Hematopoietic multipotent progenitor cell treated with erythropoietin and hydrocortisone succinate and interleukin-3 and kit ligand, for 15 days (in vitro differentiated cells): ENCODE measurements around the gene AEBP1.

Source experiments
- DNase-seq: peaks from one replicate; pipeline ENCODE4 v3.0.0-alpha.2; 2015; ENCODE audit warnings: low spot score

Gene AEBP1

GRCh38 chr7:44103923-44104859 is at the start of gene AEBP1:
AEBP1 (plus strand) TSS chr7:44104345; CDS start chr7:44104666, 321 bp downstream.
- no peak for DNase-seq

- DNase-seq, result no peak
Measured at GRCh38 chr7:44056681-44057080, 47.5 kb upstream of the AEBP1 start.

DNA sequence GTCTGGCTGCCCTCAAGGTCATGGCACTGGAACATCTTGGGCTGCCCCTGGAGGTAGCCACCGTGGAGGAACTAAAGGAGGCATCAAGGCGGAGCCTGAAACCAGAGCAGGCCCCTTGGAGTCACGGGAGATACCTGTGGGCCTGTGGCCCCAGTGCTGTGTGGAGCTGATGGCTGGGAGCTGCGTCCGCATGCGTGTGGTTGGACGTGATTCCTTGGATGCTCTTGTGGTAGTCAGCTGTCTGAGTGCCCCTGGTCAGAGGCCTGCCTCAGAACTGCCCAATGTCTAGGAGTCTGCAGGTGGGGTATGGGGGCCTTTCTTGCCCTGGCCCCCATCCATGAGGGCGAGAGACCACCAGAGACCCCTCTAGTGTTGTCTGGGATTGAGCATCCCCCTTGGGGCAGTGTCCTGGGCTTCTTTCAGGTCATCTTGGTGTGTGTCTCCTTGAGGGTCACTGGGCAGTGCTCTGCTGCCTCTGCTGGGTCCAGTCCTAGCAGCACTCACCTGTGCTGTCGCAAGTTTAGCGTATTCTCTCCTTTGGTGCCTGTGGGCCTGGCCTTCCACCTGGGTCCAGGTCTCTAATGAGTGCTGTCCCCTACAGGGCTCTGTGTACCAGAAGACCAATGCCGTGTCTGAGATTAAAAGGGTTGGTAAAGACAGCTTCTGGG is 46.8 kb upstream of the AEBP1 start:
- DNase-seq, result no peak

DNA sequence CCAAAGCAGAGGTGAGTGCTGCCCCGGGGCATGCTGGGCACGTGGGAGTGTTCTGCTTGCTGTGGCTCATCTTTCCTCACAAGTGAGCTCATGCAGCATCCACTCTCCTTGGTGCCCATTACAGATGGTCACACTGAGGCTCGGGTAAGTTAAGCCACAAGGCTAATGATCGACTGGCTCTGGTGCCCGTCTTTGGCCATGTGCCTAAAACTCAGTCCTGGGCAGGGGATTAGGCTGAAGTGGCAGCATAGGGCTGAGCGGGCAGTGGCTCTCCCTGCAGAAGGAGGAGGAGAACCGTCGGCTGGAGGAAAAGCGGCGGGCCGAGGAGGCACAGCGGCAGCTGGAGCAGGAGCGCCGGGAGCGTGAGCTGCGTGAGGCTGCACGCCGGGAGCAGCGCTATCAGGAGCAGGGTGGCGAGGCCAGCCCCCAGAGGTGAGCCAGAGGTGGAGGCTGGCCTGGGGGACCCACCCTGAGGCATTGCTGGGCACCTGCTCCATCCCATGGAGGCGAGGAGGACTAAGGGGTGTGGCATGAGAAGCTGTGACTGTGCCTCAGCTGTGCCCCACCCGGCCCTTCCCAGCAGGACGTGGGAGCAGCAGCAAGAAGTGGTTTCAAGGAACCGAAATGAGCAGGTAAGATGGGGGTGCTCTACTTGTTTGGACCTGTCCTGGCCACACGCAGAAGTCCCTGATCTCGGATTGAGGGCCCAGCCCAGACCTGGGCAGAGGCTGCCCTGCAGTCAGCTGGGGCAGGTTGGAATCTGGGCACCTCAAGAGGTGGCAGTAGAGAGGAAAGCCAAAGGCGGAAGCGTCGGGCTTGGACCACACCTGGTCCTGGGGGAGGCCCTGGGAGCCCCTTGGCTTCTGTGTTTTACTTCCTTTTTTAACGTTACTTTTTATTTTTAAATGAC is 46.0 kb upstream of the AEBP1 start:
- no peak for DNase-seq

DNA sequence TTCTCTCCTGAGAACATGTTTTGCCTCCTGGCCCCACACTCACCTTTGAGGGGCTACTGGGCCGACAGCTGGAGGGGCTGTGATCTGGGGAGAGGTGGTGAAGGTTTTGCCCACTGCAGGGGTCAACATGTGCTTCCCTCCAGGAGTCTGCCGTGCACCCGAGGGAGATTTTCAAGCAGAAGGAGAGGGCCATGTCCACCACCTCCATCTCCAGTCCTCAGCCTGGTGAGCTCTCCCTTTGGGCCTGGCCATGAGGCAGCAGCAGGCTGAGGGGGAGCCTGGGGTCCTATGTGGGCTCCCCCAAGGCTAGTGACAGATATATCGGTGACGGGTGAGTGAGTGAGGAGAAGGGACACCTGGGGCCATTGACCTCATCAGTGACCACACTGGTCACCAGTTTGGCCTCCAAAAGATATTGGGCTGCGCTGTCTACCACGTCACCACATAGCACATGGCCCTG is 45.4 kb upstream of the AEBP1 start:
- DNase-seq, result no peak

DNA sequence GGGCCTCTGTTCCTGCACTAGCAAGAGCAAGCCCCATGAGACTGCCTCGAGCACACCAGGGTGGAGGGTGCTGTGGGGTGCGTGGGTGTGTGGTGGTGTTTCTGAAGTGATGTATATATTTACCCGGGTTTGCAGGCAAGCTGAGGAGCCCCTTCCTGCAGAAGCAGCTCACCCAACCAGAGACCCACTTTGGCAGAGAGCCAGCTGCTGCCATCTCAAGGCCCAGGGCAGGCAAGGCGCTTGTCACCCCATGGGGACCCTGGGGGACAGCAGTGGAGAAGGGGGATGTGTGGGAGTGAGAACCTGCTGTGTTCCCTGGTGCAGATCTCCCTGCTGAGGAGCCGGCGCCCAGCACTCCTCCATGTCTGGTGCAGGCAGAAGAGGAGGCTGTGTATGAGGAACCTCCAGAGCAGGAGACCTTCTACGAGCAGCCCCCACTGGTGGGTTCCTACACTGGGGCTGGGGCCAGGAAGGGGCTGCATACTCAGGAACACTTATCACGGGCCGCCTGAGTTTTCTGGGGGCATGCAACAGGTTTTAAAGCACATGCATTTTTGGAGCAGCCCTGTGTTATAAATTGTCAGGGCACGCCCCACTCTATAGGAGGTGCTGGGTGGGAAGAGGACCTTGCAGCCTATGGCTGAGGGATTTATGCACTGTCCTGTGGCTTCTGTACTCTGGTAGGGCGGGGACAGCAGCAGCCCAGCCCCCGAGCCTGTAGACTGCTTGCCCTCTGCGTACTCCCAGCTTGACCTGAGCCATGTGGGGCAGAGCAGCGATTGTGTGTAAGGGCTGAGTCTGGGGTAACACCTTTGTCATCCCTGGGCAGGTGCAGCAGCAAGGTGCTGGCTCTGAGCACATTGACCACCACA is 44.7 kb upstream of the AEBP1 start:
- no peak for DNase-seq

DNA sequence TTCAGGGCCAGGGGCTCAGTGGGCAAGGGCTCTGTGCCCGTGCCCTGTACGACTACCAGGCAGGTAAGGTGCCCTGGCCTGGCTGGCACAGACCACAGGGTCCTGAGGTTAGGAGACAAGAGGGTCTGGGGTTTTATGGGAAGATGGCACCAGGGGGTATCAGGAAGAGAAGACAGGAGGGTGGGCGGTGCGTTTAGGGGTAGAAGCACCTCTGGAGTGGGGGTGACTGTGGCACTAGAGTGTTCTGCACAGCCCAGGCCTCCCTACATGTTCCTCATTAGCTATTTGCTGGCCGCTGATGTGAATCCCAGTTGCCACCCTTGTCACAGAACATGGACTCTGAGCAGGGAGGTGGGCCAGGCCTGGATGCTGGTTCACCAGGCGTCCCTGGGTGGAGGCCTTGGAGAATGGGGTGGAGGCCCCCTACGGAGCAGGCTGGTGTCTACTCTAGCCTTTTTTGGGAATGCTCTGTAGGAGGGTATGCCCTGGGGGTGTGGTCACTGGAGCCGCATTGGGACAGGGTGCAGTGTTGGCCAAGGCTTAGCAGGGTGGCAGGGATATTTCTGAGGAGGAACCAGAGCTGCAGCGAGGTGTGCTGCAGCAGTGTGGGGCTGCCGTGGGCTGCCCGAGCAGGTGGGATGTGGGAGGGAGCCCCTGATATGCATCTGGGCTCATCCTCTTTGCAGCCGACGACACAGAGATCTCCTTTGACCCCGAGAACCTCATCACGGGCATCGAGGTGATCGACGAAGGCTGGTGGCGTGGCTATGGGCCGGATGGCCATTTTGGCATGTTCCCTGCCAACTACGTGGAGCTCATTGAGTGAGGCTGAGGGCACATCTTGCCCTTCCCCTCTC is 43.8 kb upstream of the AEBP1 start:
- no peak for DNase-seq

DNA sequence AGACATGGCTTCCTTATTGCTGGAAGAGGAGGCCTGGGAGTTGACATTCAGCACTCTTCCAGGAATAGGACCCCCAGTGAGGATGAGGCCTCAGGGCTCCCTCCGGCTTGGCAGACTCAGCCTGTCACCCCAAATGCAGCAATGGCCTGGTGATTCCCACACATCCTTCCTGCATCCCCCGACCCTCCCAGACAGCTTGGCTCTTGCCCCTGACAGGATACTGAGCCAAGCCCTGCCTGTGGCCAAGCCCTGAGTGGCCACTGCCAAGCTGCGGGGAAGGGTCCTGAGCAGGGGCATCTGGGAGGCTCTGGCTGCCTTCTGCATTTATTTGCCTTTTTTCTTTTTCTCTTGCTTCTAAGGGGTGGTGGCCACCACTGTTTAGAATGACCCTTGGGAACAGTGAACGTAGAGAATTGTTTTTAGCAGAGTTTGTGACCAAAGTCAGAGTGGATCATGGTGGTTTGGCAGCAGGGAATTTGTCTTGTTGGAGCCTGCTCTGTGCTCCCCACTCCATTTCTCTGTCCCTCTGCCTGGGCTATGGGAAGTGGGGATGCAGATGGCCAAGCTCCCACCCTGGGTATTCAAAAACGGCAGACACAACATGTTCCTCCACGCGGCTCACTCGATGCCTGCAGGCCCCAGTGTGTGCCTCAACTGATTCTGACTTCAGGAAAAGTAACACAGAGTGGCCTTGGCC is 43.0 kb upstream of the AEBP1 start:
- DNase-seq, result no peak

DNA sequence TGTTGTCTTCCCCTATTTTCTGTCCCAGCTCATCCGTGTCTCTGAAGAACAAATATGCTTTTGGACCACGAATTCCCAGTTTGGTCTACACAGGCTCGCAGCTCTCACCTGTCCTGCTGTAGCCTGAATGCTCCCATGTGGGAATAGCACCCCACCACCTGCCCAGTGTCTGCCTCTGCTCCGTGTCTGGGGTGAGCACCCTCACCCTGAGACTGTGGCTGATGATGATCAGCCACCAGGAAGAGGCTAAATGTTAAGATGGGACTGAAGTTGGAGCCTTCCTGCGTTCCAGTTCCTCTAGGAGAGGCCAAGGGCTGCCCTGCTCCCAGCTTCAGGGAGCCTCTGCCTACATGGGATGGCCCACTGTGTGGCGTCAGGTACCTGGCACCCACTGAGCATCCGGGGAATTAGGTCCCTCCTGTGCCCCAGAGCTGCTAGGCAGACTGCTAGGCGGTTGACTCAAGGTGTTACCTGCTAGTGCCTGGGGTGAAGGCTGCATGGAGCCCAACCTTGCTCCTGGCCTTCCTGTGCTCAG is 42.4 kb upstream of the AEBP1 start:
- DNase-seq, result no peak

- no peak for DNase-seq
Measured at GRCh38 chr7:44062180-44062902, 41.8 kb upstream of the AEBP1 start.

DNA sequence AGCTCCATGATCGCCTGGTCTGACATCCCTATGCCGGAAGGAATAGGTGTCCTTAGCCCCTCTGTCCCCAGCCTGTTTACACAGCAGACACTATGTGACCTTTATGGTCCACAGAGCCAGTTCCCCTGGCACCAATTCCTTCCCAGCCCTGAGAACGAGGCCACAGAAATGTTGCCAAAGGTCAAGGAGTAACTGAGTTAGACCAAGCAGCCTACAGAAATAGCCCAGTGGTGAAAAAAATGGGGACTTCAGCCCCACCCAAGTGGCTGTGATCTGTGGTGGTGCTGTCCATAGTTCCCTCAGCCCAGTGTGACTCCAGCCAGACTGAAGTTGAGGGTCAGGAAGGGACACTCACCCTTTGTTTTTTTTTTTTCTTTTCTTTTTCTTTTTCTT is 41.2 kb upstream of the AEBP1 start:
- DNase-seq, result no peak

DNA sequence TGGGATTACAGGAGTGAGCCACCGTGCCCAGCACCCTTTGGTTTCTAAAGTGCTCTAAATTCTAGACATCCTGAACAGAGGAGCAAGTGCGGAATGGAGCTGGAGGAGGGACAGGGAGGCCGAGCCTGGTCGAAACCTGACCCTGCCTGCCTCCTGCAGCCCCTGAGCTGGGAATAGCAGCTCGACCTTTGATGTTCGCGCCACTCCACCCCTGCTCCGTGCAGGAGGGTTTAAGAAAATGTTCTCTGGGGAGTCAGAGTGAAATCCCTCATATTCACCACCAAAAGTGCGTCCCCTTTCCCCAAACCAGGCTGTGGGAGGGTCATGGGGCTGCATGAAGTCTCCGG is 40.6 kb upstream of the AEBP1 start:
- no peak for DNase-seq

- no peak for DNase-seq
Measured at GRCh38 chr7:44063894-44064651, 40.1 kb upstream of the AEBP1 start.

DNA sequence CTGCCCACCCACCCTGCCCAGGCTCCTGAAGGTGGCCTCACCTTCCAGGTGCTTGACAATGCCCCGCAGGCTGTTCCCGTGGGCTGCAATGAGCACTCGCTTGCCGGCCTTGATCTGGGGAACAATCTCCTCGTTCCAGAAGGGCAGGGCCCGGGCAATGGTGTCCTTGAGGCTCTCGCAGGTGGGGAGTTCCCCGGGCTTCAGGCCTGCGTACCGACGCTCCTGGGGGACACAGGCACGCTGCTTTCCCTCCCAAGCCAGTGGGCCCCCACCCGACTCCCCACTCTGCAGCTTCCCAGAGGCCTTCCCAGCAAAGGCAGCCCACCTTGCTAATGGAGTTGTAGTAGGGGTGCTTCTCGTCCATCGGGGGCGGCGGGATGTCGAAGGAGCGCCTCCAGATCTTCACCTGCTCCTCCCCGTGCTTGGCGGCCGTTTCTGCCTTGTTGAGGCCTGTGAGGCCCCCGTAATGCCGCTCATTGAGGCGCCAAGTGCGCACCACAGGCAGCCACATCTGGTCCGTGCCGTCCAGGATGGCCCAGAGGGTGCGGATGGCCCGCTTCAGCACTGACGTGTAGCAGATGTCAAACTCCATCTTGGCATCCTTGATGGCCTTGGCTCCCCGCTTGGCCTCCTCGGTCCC is 39.2 kb upstream of the AEBP1 start:
- DNase-seq, result no peak

- DNase-seq, result no peak
Measured at GRCh38 chr7:44065431-44066110, 38.6 kb upstream of the AEBP1 start, which contains the start of gene PGAM2. PGAM2 (minus strand) TSS chr7:44065567; CDS start chr7:44065529, 38 bp downstream.

DNA sequence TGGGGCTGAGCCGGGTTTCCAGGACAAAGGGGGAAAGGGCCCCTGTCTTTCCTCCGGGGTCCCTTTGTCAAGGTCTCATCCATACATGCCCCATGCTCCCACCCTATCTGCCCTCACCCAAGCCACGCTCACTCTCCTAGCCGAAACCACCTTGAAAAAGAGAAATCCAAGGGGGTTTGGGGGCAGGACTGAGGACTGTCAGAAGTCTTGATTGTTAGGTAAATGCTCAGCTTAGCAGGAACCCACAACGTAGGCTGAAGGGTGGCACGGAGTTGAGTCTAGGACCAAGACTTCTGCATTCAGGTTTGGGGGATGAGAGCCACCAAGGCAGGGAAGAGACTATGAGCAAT is 38.1 kb upstream of the AEBP1 start:
- no peak for DNase-seq

DNA sequence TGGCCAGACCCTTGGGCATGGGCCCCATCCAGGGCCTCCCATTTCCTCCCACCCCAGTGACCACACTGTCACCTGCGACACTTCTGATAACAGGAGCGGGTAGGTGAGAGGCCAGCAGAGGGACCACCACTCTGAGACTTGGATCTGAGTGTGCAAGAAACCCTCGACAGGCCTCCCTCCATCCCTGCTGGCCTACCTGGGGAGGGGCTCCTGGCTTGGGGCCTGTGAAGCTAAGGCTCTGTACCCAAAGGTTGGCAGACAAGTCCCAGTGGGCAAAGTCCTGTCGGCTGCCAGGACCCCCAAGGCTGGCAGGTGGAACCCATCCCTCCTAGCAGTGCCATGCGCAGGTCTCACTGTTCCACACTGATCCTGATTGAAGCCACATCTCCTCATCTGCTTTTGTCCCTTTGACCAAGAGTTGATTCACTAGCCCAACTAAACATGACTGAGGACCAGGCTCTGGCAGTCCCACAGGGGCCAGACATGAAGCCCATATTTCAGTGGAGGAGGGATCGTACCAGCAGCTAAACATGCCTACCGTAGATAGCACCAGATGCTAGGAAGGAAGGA is 37.6 kb upstream of the AEBP1 start:
- no peak for DNase-seq
